GM18907 (cell line): ENCODE results near the gene MAP2K5.

Experiments
- ATAC-seq: cut with Tn5 transposase; IDR thresholded peaks from one replicate; pipeline ENCODE4 v1.9.1; 2021; ENCODE audit warnings: mild to moderate bottlenecking, moderate library complexity; ENCODE audit not compliant: unreplicated experiment

The MAP2K5 gene

GRCh38 chr15:67801926-67802914 is 259.7 kb downstream of the MAP2K5 start:
- ATAC-seq: no peak

- no peak for ATAC-seq
Observed at GRCh38 chr15:67803299-67803698, 260.8 kb downstream of the MAP2K5 start.

DNA sequence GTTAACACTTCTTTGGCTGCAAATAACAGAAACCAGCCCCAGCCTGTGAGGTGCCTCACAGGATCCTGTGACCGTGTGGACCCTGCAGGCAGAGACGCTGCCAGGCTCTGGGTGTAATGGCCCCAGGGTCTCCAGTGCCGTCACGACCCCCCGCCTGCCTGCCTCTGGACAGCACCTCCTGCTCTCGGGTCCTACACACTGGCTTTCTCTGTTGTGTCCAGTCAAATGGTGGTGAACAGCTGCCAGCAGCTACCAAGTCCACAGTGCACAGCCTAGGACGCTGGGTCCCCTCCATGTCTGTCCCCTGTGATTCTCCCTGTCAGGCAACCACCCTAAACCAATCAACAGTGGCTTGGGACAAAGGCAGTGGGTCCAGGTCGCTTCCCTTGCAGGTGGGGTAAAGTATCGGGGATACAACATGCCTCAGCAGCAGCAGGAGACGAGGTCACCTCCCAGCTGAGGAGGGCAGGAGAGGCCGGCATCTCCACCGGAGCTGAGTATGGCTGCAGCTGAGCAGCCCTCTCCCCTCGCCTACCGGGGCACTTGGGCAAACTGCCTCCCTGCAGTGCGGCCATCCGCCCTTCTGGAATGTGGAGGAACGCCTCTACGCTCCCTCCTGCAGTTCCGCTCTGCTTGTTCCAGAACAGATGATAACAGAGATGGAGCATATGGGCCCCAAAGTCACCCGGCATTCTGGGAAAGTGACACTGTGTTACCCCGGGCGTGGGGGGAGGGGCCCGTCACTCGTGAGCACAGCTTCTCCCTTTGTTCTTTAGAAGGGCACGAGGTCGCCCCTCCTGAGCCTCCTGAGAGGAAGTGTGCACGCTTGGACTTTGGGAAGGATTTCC is 261.7 kb downstream of the MAP2K5 start:
- no peak for ATAC-seq

DNA sequence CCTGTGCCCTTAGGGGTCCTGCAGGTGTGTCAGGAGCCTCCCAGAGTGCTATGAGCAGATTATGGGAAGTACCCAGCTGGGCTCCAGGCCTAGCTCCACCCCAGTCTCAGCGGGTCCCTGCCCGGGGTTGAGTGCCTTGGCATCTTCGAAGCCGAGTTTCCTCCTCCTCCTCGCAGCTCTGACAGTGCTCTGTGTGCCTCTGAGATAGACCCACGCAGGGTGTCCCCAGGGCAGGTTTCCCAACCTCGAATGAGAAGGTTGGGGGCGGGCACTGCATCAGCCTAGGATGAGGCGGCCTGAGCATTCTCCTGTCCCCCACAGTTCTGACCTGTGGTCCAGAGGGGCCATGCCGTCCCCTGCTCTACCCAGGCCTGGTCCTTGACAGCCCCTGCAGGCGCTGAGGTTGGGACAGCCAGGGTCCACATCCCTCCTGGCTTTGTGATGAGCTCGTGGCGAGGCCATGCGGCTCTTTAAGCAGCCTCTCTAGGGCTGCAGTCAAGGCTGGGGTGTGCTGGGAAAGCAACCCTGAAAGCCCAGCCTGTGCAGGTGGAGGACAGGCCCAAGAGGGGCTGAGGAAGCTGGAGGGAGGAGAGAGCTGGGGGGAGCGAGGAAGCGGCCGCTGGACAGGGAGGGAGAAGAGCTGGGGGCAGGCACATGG is 262.6 kb downstream of the MAP2K5 start:
- ATAC-seq: no peak

GRCh38 chr15:67805666-67806516 is 263.4 kb downstream of the MAP2K5 start:
- ATAC-seq: no peak

DNA sequence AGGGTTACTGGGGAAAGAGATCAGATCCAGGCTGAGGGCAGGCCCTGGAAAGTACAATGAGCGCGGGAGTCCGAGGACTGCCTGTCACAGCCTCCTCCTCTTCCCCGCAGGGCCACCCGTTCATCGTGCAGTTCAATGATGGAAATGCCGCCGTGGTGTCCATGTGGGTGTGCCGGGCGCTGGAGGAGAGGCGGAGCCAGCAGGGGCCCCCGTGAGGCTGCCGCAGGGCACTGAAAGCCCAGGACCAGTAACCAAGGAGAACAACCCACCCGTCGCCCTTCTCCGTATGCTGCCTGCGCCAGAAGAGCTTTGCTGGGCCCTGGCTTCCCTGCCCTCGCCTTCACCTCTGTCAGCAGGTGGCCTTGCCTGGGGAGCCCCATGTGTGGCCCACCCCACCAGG is 264.0 kb downstream of the MAP2K5 start:
- ATAC-seq: no peak

GRCh38 chr15:67807141-67807540 is 264.6 kb downstream of the MAP2K5 start:
- ATAC-seq: no peak

- ATAC-seq: no peak
Observed at GRCh38 chr15:67807836-67808235, 265.3 kb downstream of the MAP2K5 start.

DNA sequence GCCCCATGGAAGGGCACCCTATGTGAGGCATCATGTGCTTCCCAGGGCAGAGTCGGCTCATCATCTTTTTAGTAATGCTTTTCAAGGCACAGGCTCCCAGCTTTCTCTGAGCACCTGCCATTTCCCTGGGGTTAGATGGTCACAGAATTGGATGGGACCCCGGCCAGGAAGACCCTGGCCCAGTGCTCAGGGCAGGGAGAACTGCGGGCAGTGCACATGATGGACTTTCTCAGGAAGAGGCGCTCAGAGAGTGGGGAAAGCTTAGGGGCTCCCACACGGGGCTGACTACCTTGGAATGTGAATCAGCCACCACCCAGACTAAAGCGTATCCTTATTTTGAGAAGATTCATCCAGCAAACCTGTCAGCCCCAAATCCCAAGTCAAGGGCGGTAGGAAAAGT is 266.3 kb downstream of the MAP2K5 start:
- no peak for ATAC-seq

DNA sequence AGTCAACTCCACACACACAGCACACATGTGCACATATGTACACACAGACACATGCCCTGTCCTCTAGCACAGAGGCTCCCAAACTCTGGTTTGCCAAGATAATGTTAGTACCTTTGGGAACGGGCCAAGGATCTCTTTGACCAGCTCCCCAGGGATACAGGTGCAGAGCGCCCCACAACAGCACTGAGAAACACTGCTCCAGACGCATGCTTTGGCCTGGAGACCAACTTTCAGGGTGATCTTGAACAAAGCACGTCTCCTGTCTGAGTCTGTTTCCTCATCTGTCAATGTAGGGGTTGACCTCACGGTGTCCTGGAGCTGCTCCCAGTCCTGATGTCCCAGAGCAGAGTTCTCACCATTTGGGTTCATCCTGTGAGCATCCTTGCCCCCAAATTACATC is 266.9 kb downstream of the MAP2K5 start:
- no peak for ATAC-seq

DNA sequence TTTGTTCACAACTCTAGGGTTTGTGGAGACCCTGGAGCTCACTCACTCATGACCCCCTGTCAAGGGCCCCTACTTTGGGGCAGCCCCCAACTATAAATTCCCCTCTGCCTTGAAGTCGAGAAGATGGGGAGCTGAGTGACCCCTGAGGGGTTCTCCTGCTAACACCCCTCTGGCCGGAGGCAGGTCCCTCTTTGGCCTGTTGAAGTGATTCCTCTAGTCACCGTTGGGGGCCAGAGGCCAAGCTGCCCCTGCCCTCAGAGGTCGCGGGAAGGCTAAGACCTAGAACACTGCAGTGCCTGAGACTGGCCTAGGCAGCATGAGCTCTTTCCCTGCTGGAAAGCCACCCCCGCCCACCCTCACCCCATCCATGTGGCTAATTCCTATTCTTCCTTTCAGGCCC is 267.4 kb downstream of the MAP2K5 start:
- no peak for ATAC-seq

DNA sequence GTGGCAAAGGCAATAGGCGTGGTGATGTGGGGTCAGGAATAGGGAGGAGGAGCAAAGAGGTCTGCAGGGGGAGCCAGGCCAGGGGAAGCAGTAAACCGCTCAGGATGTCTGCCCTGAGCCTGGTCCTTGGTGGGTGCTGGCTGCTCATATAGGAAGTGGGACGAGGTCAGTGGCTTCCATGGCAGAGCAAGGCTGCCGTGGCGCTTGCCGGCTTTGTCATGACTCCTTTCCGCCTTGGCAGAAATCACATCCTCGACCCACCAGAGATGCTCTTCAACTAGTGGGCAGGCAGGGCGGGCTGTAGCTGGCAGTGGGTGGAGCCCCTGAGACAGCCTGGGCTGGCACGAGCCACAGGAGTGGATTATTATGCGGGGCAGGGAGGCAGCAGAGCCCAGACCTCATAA is 269.7 kb downstream of the MAP2K5 start:
- ATAC-seq: no peak

DNA sequence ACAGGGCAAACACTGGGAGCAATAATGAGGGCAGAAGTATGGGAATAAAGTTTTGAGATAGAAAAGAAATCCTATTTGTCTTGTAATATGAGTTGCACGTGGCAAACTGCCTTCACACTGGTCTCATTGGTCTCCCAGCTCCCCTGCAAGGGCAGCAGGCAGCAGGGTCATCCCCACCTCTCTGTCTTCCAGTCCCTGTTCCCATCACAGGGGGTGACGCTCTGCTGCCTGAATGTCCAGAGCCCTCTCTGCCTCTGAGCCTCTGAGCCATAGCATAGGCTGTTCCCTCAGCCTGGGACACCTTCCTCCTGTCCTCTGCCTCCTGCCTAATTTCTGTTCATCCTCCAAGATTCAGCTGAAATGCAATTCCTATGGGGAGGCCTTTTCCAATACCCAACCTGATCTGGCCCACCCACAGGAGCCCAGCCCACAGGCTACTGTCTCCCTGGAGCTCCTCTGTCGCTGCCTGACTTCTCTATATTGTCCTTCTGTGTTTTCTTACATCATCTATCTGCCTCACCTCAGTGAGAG is 270.7 kb downstream of the MAP2K5 start:
- no peak for ATAC-seq

DNA sequence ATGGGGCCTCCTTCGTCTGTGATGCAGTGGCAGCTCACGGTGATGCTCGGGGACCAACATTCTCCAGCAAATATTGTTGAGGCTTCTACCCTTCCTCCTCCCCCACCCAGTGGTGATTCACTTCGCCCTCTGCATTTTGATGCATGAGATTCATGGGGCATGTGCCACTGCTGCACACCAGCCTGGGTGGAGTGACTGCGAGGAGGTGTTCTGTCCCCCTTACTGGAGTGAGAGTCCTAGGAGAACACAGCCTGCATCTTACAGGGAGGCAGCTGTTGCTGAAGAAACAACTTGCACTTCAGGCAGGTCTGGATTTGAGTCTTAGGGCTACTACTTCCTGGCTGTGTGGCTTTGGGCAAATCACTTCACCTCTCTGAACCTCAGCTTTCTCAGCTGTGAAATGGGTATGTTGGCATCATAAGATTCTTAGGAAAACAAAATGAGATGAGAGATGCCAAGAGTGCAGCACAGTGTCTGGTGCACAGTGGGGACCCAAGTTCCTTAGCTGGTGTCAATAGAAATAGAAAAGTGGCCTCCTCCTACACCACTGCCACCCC is 272.6 kb downstream of the MAP2K5 start:
- no peak for ATAC-seq

GRCh38 chr15:67816668-67817067 is 274.2 kb downstream of the MAP2K5 start:
- no peak for ATAC-seq

GRCh38 chr15:67818464-67818863 is 276.0 kb downstream of the MAP2K5 start:
- ATAC-seq: no peak

DNA sequence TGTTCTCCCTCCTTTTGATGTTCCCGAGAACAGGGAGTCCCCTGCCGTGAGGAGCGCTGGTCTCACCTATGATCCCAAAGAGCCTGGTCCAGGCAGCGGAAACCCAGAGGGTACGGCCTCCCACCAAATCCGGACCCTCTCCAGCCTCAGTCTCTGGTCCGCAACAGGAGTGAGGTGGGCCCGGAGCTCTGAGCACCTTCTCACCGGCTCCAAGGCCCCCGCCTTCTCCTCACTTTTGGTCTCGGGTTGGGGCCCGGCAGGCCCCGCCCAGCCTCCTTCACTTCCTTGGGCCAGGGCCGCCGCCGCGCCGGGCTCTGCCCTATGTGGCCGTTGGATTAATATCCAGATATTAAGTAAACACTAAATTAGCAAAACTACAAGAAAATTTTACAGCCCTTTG is 277.1 kb downstream of the MAP2K5 start:
- ATAC-seq: no peak

- ATAC-seq: no peak
Observed at GRCh38 chr15:67820122-67820991, 277.9 kb downstream of the MAP2K5 start.
